ENCODE data around the gene EIF3D. TPM values are rescaled to one million over a fixed set of nuclear protein-coding genes. Genes with fewer than 3 reads are reported as not detected.

EIF3D gene
- total and polyA plus RNA-seq, 2 of the 13 experiments (the other 11 are each of a cell fraction or from before 2014, with no cell fraction given): 118 to 274 TPM

DNA sequence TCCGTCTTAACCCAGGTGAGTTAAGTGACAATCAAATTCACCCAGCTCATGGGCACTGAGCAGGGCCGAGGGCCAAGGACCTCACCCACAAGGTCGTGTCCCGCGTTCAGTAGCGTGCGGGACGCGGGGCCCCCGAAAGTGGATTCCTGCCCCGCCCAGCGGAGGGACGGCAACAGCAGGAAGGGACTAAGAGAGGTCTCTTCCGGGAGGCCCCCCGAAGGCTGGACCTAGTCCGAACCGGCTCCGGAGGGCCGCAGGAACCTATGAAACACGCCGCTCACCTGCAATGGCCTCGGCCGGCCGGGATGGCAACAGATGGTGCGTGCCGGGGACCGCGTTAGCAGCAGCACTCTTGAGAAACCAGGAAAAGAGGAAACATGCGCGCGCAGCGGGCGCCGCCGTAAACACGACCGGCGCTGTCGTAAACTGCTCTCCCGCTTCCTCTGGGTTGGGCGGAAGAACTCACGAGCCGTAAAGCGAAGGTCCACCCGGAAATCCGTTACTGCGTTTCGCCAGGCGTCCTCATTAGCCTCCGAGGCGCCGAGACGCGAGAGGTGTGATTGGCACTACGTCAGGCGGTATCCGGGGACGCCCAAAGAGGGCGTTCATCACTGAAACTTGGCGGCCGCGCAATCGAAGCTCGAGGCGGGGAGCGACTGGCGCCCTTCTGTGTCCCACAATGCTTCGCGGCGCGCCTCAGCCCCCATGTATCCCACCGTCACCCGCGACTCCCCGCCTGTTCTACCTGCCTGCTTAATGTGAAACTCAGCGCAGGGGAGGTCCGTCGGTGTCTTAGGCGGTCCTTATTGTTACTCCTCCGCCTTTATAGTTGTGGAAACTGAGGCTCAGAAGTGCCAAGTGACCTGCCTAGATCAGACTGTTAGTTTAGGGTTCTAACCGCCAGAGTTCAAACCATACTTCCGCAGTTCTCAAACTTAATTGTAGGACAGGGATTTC, at the start of gene EIF3D (continued):
- TF ChIP-seq, protein P1, sequence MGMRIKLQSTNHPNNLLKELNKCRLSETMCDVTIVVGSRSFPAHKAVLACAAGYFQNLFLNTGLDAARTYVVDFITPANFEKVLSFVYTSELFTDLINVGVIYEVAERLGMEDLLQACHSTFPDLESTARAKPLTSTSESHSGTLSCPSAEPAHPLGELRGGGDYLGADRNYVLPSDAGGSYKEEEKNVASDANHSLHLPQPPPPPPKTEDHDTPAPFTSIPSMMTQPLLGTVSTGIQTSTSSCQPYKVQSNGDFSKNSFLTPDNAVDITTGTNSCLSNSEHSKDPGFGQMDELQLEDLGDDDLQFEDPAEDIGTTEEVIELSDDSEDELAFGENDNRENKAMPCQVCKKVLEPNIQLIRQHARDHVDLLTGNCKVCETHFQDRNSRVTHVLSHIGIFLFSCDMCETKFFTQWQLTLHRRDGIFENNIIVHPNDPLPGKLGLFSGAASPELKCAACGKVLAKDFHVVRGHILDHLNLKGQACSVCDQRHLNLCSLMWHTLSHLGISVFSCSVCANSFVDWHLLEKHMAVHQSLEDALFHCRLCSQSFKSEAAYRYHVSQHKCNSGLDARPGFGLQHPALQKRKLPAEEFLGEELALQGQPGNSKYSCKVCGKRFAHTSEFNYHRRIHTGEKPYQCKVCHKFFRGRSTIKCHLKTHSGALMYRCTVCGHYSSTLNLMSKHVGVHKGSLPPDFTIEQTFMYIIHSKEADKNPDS (CRISPR knock-in tag; IDR thresholded peaks at IDR 0.05): 0 out of 2 replicates have a peak, but pooled peaks have one; percentile 45
- TF ChIP-seq XBP1 (CRISPR knock-in tag; IDR thresholded peaks at IDR 0.05): 0 out of 2 replicates have a peak, but pooled peaks have one; percentile 52
- TF ChIP-seq, protein P2, sequence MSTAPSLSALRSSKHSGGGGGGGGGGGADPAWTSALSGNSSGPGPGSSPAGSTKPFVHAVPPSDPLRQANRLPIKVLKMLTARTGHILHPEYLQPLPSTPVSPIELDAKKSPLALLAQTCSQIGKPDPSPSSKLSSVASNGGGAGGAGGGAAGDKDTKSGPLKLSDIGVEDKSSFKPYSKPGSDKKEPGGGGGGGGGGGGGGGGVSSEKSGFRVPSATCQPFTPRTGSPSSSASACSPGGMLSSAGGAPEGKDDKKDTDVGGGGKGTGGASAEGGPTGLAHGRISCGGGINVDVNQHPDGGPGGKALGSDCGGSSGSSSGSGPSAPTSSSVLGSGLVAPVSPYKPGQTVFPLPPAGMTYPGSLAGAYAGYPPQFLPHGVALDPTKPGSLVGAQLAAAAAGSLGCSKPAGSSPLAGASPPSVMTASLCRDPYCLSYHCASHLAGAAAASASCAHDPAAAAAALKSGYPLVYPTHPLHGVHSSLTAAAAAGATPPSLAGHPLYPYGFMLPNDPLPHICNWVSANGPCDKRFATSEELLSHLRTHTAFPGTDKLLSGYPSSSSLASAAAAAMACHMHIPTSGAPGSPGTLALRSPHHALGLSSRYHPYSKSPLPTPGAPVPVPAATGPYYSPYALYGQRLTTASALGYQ (CRISPR knock-in tag; IDR thresholded peaks at IDR 0.05): peak; percentile 70; the same call in 1 of the 2 replicates
- peak; percentile 89 for TF ChIP-seq GABPA (IDR thresholded peaks at IDR 0.05; ENCODE audit: low read depth, low read length)
- peak; percentile 98 for TF ChIP-seq GABPA (CRISPR knock-in tag; IDR thresholded peaks at IDR 0.05; ENCODE audit: low read depth)
- no peak for TF ChIP-seq ZFP41 (CRISPR knock-in tag; IDR thresholded peaks at IDR 0.05; ENCODE audit: borderline replicate concordance)
- TF ChIP-seq TBL1XR1 (IDR thresholded peaks at IDR 0.05; ENCODE audit: borderline replicate concordance, low read length, partially characterized antibody): no peak
- no peak for TF ChIP-seq CBX2 (IDR thresholded peaks at IDR 0.05; ENCODE audit: low read depth, low read length)
- no peak for TF ChIP-seq CBX2 (CRISPR knock-in tag; IDR thresholded peaks at IDR 0.05; ENCODE audit: low read depth)
- TF ChIP-seq, protein P3, sequence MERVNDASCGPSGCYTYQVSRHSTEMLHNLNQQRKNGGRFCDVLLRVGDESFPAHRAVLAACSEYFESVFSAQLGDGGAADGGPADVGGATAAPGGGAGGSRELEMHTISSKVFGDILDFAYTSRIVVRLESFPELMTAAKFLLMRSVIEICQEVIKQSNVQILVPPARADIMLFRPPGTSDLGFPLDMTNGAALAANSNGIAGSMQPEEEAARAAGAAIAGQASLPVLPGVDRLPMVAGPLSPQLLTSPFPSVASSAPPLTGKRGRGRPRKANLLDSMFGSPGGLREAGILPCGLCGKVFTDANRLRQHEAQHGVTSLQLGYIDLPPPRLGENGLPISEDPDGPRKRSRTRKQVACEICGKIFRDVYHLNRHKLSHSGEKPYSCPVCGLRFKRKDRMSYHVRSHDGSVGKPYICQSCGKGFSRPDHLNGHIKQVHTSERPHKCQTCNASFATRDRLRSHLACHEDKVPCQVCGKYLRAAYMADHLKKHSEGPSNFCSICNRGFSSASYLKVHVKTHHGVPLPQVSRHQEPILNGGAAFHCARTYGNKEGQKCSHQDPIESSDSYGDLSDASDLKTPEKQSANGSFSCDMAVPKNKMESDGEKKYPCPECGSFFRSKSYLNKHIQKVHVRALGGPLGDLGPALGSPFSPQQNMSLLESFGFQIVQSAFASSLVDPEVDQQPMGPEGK (CRISPR knock-in tag; IDR thresholded peaks at IDR 0.05): peak; percentile 48
- peak; percentile 29; the same call in 1 of the 2 replicates for TF ChIP-seq SNAI1 (CRISPR knock-in tag; IDR thresholded peaks at IDR 0.05; ENCODE audit: borderline replicate concordance)
- TF ChIP-seq STAG1 (CRISPR knock-in tag; IDR thresholded peaks at IDR 0.05): no peak
- TF ChIP-seq RXRB (CRISPR knock-in tag; IDR thresholded peaks at IDR 0.05; ENCODE audit: borderline replicate concordance): peak; percentile 47; the same call in 1 of the 2 replicates
- TF ChIP-seq ZNF589 (CRISPR knock-in tag; conservative IDR thresholded peaks at IDR 0.05): 0 out of 2 replicates have a peak, but pooled peaks have one; percentile 37
- TF ChIP-seq ZNF331 (CRISPR knock-in tag; IDR thresholded peaks at IDR 0.05): peak; percentile 83
- TF ChIP-seq POLR2AphosphoS5 (IDR thresholded peaks at IDR 0.05; ENCODE audit: low read depth, low read length): peak; percentile 79
- TF ChIP-seq MTF2 (CRISPR knock-in tag; IDR thresholded peaks at IDR 0.05; ENCODE audit: borderline replicate concordance): no peak
- TF ChIP-seq, protein P4, sequence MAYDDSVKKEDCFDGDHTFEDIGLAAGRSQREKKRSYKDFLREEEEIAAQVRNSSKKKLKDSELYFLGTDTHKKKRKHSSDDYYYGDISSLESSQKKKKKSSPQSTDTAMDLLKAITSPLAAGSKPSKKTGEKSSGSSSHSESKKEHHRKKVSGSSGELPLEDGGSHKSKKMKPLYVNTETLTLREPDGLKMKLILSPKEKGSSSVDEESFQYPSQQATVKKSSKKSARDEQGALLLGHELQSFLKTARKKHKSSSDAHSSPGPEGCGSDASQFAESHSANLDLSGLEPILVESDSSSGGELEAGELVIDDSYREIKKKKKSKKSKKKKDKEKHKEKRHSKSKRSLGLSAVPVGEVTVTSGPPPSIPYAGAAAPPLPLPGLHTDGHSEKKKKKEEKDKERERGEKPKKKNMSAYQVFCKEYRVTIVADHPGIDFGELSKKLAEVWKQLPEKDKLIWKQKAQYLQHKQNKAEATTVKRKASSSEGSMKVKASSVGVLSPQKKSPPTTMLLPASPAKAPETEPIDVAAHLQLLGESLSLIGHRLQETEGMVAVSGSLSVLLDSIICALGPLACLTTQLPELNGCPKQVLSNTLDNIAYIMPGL (CRISPR knock-in tag; IDR thresholded peaks at IDR 0.05; ENCODE audit: borderline replicate concordance in 1 of 2, low read depth in 1 of 2): peak; percentile 77 to 84
- no peak; the same call in 1 of the 2 replicates for TF ChIP-seq REL (CRISPR knock-in tag; conservative IDR thresholded peaks at IDR 0.05)
- TF ChIP-seq ZSCAN12 (CRISPR knock-in tag; IDR thresholded peaks at IDR 0.05): peak; percentile 66; the same call in 1 of the 2 replicates
- no peak for TF ChIP-seq MIER2 (CRISPR knock-in tag; IDR thresholded peaks at IDR 0.05)
